ENCODE results near the gene TRIM65. TPM values are rescaled to one million over a fixed set of nuclear protein-coding genes. Genes with fewer than 3 reads are reported as not detected.
A peak's percentile ranks its signal among the peaks of the same experiment; 100 is the strongest.

TRIM65 gene
- total RNA-seq, 1 donor = 22.5 TPM

DNA sequence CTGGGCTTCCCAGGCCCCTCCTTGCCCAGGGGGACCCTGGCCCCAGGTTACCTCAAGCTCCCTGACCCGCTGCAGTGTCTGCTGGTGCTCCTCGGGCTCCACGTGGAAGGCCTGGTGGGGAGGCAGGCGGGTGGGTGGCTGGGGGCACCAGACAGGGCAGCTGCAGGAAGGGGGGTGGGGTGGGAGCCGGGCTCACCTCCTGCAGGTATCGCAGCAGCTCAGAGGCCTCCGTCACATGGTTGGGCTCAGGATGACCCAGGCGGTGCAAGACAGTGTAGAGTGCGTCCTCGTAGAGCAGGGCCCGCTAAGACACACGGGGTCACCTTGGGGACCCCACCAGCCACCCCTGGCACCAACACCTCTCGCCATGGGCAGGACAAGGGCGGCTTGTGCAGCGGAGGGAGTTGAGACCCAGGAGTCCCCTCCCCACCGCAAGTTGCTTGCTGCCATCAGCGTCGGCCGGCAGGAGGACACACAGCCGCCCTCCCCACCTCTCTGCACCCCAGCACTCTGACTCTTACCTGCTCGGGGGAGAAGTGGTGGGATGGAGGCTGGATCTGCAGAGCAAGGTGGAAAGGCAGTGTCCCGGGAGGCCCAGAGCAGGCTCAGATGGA is 53.7 kb downstream of the TRIM65 start:
- TF ChIP-seq, protein P1, sequence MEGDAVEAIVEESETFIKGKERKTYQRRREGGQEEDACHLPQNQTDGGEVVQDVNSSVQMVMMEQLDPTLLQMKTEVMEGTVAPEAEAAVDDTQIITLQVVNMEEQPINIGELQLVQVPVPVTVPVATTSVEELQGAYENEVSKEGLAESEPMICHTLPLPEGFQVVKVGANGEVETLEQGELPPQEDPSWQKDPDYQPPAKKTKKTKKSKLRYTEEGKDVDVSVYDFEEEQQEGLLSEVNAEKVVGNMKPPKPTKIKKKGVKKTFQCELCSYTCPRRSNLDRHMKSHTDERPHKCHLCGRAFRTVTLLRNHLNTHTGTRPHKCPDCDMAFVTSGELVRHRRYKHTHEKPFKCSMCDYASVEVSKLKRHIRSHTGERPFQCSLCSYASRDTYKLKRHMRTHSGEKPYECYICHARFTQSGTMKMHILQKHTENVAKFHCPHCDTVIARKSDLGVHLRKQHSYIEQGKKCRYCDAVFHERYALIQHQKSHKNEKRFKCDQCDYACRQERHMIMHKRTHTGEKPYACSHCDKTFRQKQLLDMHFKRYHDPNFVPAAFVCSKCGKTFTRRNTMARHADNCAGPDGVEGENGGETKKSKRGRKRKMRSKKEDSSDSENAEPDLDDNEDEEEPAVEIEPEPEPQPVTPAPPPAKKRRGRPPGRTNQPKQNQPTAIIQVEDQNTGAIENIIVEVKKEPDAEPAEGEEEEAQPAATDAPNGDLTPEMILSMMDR (IDR thresholded peaks at IDR 0.05; ENCODE audit: insufficient read depth, low read depth, low read length) = no peak
- no peak overlapping the region for H3K4me3 ChIP-seq (ENCODE audit: low read depth, low read length)
- no peak for DNase-seq (ENCODE audit: low read depth)

DNA sequence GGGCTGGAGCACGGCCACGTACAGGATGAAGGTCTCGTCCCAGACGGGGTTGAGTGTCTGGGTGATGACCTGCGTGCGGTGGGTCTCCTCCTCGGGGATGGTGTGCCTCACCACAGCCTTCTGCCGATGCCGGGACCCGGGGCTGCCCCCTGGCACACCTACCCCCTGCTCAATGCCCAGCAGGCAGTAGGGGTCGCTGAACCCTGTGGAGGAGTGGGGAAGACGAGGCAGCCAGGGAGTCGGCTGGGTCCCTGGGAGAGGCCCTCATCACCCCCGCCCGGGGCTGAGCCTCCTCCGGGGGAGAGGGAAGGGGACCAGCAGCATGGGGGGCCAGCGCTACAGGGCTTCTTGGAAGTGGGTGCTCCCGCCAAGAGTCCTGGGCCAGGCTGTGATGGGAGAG is 54.3 kb downstream of the TRIM65 start:
- TF ChIP-seq, protein P1 (IDR thresholded peaks at IDR 0.05; ENCODE audit: insufficient read depth, low read depth, low read length) = no peak
- H3K4me3 ChIP-seq (ENCODE audit: low read depth, low read length) = no peak overlapping the region
- DNase-seq (ENCODE audit: low read depth) = no peak

- TF ChIP-seq, protein P1 (IDR thresholded peaks at IDR 0.05; ENCODE audit: insufficient read depth, low read depth, low read length) = no peak
- peak; percentile 24 for DNase-seq (ENCODE audit: low read depth)
- H3K4me3 ChIP-seq (ENCODE audit: low read depth, low read length) = no peak overlapping the region
These were observed 56.0 kb downstream of the TRIM65 start for GRCh38 chr17:75840799-75841164.

DNA sequence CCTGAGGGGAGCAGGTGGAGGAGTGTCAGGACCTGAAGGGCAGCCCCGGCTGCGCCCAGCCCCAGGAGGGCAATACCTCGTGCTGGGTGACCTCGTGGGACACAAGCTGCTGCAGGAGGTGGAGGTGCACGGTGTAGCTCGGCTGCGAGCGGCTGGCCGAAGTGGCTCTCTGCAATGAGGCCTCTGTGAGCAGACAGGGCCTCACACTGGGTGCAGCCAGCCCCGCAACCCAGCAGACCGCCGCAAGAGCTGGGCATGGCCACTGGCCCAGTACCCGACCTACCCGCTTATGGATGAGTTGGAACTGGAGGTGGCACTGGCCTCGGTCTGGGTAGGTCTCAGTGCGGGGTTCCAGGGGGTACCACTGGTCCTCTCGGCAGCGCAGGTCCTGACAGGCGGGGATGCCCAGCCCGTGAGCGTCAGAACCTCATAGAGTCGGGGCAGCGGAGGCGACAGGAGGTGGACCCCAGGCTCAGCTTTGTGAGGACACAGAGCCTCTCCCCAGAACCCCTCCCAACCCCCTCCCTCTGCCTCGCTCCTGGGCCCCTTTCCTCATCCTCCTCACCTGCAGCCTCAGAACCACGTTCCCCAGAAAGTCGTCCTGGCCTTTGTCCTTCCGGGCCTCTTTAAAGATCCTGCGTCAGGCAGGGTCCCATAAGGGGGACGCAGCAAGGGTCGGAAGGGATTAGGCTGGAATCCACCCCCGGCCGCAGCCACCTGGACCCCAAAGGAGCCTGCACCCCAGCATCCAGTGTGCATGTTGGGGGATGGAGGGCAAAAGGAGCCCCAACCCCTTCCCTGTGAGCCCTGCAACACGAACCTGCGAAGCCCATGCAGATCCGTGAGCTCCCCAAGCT is 56.6 kb downstream of the TRIM65 start:
- TF ChIP-seq, protein P1 (IDR thresholded peaks at IDR 0.05; ENCODE audit: insufficient read depth, low read depth, low read length) = no peak
- H3K4me3 ChIP-seq (ENCODE audit: low read depth, low read length) = no peak overlapping the region
- no peak for DNase-seq (ENCODE audit: low read depth)

Other genes starting within 250 kb of the TRIM65 start
- gene RECQL5, start 229.8 kb downstream of the TRIM65 start, total RNA-seq = 19.6 and 20.7 TPM in 2 replicates
- gene SAP30BP, start 229.6 kb downstream of the TRIM65 start, total RNA-seq = 58.9 and 60.0 TPM in 2 replicates
- gene ITGB4, start 175.5 kb downstream of the TRIM65 start, total RNA-seq = 0.32 and 1.3 TPM in 2 replicates
- gene GALK1, start 131.8 kb downstream of the TRIM65 start, total RNA-seq = 36.7 and 49.3 TPM in 2 replicates
- gene UNK, start 112.1 kb downstream of the TRIM65 start, total RNA-seq = 19.9 and 23.5 TPM in 2 replicates
- gene UNC13D, start 52.5 kb downstream of the TRIM65 start, total RNA-seq = 0.86 and 1.6 TPM in 2 replicates
- gene WBP2, start 41.6 kb downstream of the TRIM65 start, total RNA-seq = 18.4 and 26.8 TPM in 2 replicates
- 13.5 and 15.1 TPM in 2 replicates for gene TRIM47, start 18.4 kb downstream of the TRIM65 start, total RNA-seq
- gene MRPL38, start 7.9 kb upstream of the TRIM65 start, total RNA-seq = 33.7 and 45.1 TPM in 2 replicates
- 15.5 and 16.0 TPM in 2 replicates for gene FBF1, start 44.1 kb upstream of the TRIM65 start, total RNA-seq
- gene ACOX1, start 82.2 kb upstream of the TRIM65 start, total RNA-seq = 64.4 and 79.9 TPM in 2 replicates
- gene TEN1, start 82.3 kb upstream of the TRIM65 start, total RNA-seq = 16.8 and 24.2 TPM in 2 replicates
- gene CDK3, start 103.9 kb upstream of the TRIM65 start, total RNA-seq = 0.64 and 2.2 TPM in 2 replicates
- under 0.01 and 0.43 TPM in 2 replicates for gene EVPL, start 130.4 kb upstream of the TRIM65 start, total RNA-seq
- gene SRP68, start 175.6 kb upstream of the TRIM65 start, total RNA-seq = 28.3 and 42.3 TPM in 2 replicates
- under 0.01 TPM in 1 of 2 replicates, not detected in the other for gene GALR2, start 177.8 kb upstream of the TRIM65 start, total RNA-seq
- not detected in 2 replicates for gene ZACN, start 182.2 kb upstream of the TRIM65 start, total RNA-seq
- gene EXOC7, start 206.8 kb upstream of the TRIM65 start, total RNA-seq = 93.1 and 98.4 TPM in 2 replicates
- not detected in 2 replicates for gene FOXJ1, start 244.3 kb upstream of the TRIM65 start, total RNA-seq